Neural crest cell (in vitro differentiated cells): ENCODE data around the gene DCX. TPM values are rescaled to one million over a fixed set of nuclear protein-coding genes. Genes with fewer than 3 reads are reported as not detected.

ENCODE experiments used
- DNase-seq: peaks from one replicate; pipeline ENCODE4 v3.0.0; 2021; ENCODE audit warnings: low read depth, mixed read lengths, low spot score
- H3K27ac Mint-ChIP-seq: one replicate; pipeline ENCODE4 v1.8.0; 2021; ENCODE audit warnings: mild to moderate bottlenecking, mixed read lengths; ENCODE audit not compliant: unreplicated experiment
- H3K27me3 Mint-ChIP-seq: 2 replicates; pipeline ENCODE4 v1.8.0; 2021; ENCODE audit warnings: low read depth, mild to moderate bottlenecking, mixed read lengths
- H3K36me3 Mint-ChIP-seq: 2 replicates; pipeline ENCODE4 v1.8.0; 2021; ENCODE audit warnings: low read depth, mild to moderate bottlenecking, mixed read lengths
- H3K4me1 Mint-ChIP-seq: 2 replicates; pipeline ENCODE4 v1.8.0; 2021; ENCODE audit warnings: mixed read lengths
- H3K4me3 Mint-ChIP-seq: one replicate; pipeline ENCODE4 v1.8.0; 2021; ENCODE audit warnings: mild to moderate bottlenecking, mixed read lengths
- H3K9me3 Mint-ChIP-seq: 2 replicates; pipeline ENCODE4 v1.8.0; 2021; ENCODE audit warnings: mixed read lengths
- CTCF ChIP-seq: fragments of 200-600 bp; sonication (generic); conservative IDR thresholded peaks from 2 replicates; pipeline ENCODE4 v1.5.0; 2021; ENCODE audit warnings: antibody characterized with exemption, mild to moderate bottlenecking
- total RNA-seq: library from RNA; stranded (reverse); gene quantifications from 2 replicates; pipeline ENCODE4 v1.2.1, GENCODE V29; 2021

DCX gene
- total RNA-seq, 1 donor from 2014 or later: 80.8 TPM

GRCh38 chrX:111262086-111262485, 149.9 kb downstream of the DCX start:
- Mint-ChIP-seq H3K27me3 (no peaks in the 10 kb centered on the region), H3K36me3 (no peaks in the 10 kb centered on the region), H3K4me3 (no peak overlapping the region), H3K4me1 (peaks cover 16% of the 10 kb centered on the region), H3K9me3 (peaks cover 3% of the 10 kb centered on the region), H3K27ac (no peak overlapping the region)
- DNase-seq: no peak
- no peak for TF ChIP-seq CTCF

GRCh38 chrX:111260451-111260850, 151.5 kb downstream of the DCX start:
- Mint-ChIP-seq H3K27ac (no peak overlapping the region), H3K36me3 (no peaks in the 10 kb centered on the region), H3K9me3 (peaks cover 3% of the 10 kb centered on the region), H3K4me3 (no peak overlapping the region), H3K27me3 (no peaks in the 10 kb centered on the region), H3K4me1 (peaks cover 16% of the 10 kb centered on the region)
- no peak for TF ChIP-seq CTCF
- DNase-seq: no peak

- no peaks in the 10 kb centered on the region for H3K36me3 Mint-ChIP-seq
- H3K4me3 Mint-ChIP-seq: no peak overlapping the region
- TF ChIP-seq CTCF: no peak
- H3K27me3 Mint-ChIP-seq: no peaks in the 10 kb centered on the region
- no peak for DNase-seq
- H3K4me1 Mint-ChIP-seq: peaks cover 12% of the 10 kb centered on the region
- H3K27ac Mint-ChIP-seq: no peak overlapping the region
- H3K9me3 Mint-ChIP-seq: peaks cover 6% of the 10 kb centered on the region
Observed at GRCh38 chrX:111259559-111259958, 152.4 kb downstream of the DCX start.

- Mint-ChIP-seq H3K27ac (no peak overlapping the region), H3K27me3 (no peaks in the 10 kb centered on the region), H3K36me3 (no peaks in the 10 kb centered on the region), H3K4me1 (peaks cover 7% of the 10 kb centered on the region), H3K9me3 (peaks cover 14% of the 10 kb centered on the region), H3K4me3 (no peak overlapping the region)
- no peak for DNase-seq
- no peak for TF ChIP-seq CTCF
Observed at GRCh38 chrX:111257733-111258132, 154.3 kb downstream of the DCX start.

GRCh38 chrX:111254896-111255693, 156.9 kb downstream of the DCX start:
- H3K27me3 Mint-ChIP-seq: peaks cover 2% of the 10 kb centered on the region
- no peak for TF ChIP-seq CTCF
- H3K4me1 Mint-ChIP-seq: no peaks in the 10 kb centered on the region
- peaks cover 11% of the 10 kb centered on the region for H3K9me3 Mint-ChIP-seq
- H3K36me3 Mint-ChIP-seq: no peaks in the 10 kb centered on the region
- no peak overlapping the region for H3K27ac Mint-ChIP-seq
- no peak overlapping the region for H3K4me3 Mint-ChIP-seq
- DNase-seq: no peak
